HepG2 (cell line): ENCODE data around the gene MAPKAPK3. TPM values are rescaled to one million over a fixed set of nuclear protein-coding genes. Genes with fewer than 3 reads are reported as not detected.
A peak's percentile ranks its signal among the peaks of the same experiment; 100 is the strongest.

Experiments used
- CBX5 ChIP-seq: sonication (generic); formaldehyde crosslinking; IDR thresholded peaks from 2 replicates; pipeline ENCODE4 v1.4.0; 2020; ENCODE audit warnings: missing genetic modification reagents, borderline replicate concordance
- CREB1 ChIP-seq, 2 experiments: fragments of 450-650 bp in 1 of 2; IDR thresholded peaks; 2 replicates each; pipeline ENCODE4 v1.6.1; 2016 to 2017; ENCODE audit warnings: control low read depth in 1 of 2, mild to moderate bottlenecking in 1 of 2, missing compliant biosample characterization in 1 of 2, missing genetic modification characterization in 1 of 2
- DNMT3B ChIP-seq: conservative IDR thresholded peaks from 2 replicates; pipeline ENCODE4 v1.6.1; 2016; ENCODE audit warnings: missing biosample characterization, control low read depth
- FIP1L1 ChIP-seq: fragments of 200-400 bp; formaldehyde crosslinking; IDR thresholded peaks from 2 replicates; pipeline ENCODE4 v1.6.1; 2018; ENCODE audit warnings: low read depth, mild to moderate bottlenecking, low read length, moderate library complexity, borderline replicate concordance; ENCODE audit not compliant: insufficient read depth
- FOXP1 ChIP-seq, 2 experiments: fragments of 450-650 bp in 1 of 2; IDR thresholded peaks; 2 replicates each; pipeline ENCODE4 v1.6.1; 2017 to 2018; ENCODE audit warnings: antibody characterized with exemption in 1 of 2
- HDAC2 ChIP-seq: sonication (generic); formaldehyde crosslinking; IDR thresholded peaks from 2 replicates; pipeline ENCODE4 v1.4.0; 2020; ENCODE audit warnings: missing genetic modification reagents
- IRF2 ChIP-seq: IDR thresholded peaks from 2 replicates; pipeline ENCODE4 v1.6.1; 2018; ENCODE audit warnings: missing genetic modification reagents, missing compliant biosample characterization
- KDM5A ChIP-seq: fragments of 200-600 bp; sonication (generic); IDR thresholded peaks from 2 replicates; pipeline ENCODE4 v1.7.0; 2018; ENCODE audit warnings: antibody characterized with exemption, mild to moderate bottlenecking, low read length, borderline replicate concordance
- NFYB ChIP-seq: sonication (generic); formaldehyde crosslinking; IDR thresholded peaks from 2 replicates; pipeline ENCODE4 v1.4.0; 2020; ENCODE audit warnings: missing genetic modification reagents
- NR1H2 ChIP-seq: sonication (generic); formaldehyde crosslinking; IDR thresholded peaks from 2 replicates; pipeline ENCODE4 v1.8.1; 2022; ENCODE audit warnings: low read depth, missing genetic modification reagents, borderline replicate concordance
- PHF20 ChIP-seq: sonication (generic); formaldehyde crosslinking; IDR thresholded peaks from 2 replicates; pipeline ENCODE4 v1.5.0; 2020; ENCODE audit warnings: mild to moderate bottlenecking, missing genetic modification reagents
- THAP9 ChIP-seq: sonication (generic); formaldehyde crosslinking; IDR thresholded peaks from 2 replicates; pipeline ENCODE4; 2020; ENCODE audit warnings: missing genetic modification reagents, mild to moderate bottlenecking, borderline replicate concordance
- ZBTB8A ChIP-seq: sonication (generic); formaldehyde crosslinking; IDR thresholded peaks from 2 replicates; pipeline ENCODE4 v1.4.0; 2020; ENCODE audit warnings: mild to moderate bottlenecking, low read depth, missing genetic modification reagents, borderline replicate concordance
- ZMAT3 ChIP-seq: sonication (generic); formaldehyde crosslinking; conservative IDR thresholded peaks from 2 replicates; pipeline ENCODE4 v1.7.0; 2021; ENCODE audit warnings: missing genetic modification reagents
- ZNF879 ChIP-seq: sonication (generic); formaldehyde crosslinking; IDR thresholded peaks from 2 replicates; pipeline ENCODE4 v1.8.1; 2023; ENCODE audit warnings: missing genetic modification reagents
- ZNF891 ChIP-seq: sonication (generic); formaldehyde crosslinking; IDR thresholded peaks from 2 replicates; pipeline ENCODE4 v1.5.0; 2020; ENCODE audit warnings: mild to moderate bottlenecking, missing genetic modification reagents
- polyA plus RNA-seq, 8 experiments: library from polyadenylated mRNA; depleted of rRNA in 3 of 8; stranded (reverse) in 7 of 8; unstranded in 1 of 8; fragments of >200 nt; fragmentation: Illumina TruSeq in 4 of 8; extraction: Trizol in 4 of 8; gene quantifications; 2 replicates each; pipeline versions ENCODE4 v1.2.1 to v1.2.3, GENCODE V29; 2011 to 2016; ENCODE audit warnings: low read depth in 4 of 8, missing spikeins in 1 of 8, mixed read lengths in 1 of 8; ENCODE audit not compliant: insufficient read depth in 1 of 8
- total RNA-seq, 5 experiments: library from RNA; depleted of rRNA; stranded (reverse); fragments of >200 nt; fragmentation: Illumina TruSeq; extraction: Trizol; gene quantifications; 2 replicates each; pipeline ENCODE4 v1.2.3, GENCODE V29; 2016; ENCODE audit warnings: low read depth in 1 of 5
- TF ChIP-seq, protein P1 (sequence below): sonication (generic); formaldehyde crosslinking; IDR thresholded peaks from 2 replicates; pipeline ENCODE4 v1.8.0; 2022; ENCODE audit warnings: mild to moderate bottlenecking, missing genetic modification reagents
- TF ChIP-seq, protein P2 (sequence below): IDR thresholded peaks from 2 replicates; pipeline ENCODE4 v1.6.1; 2016; ENCODE audit warnings: missing genetic modification reagents, missing compliant biosample characterization
- TF ChIP-seq, protein P3 (sequence below): sonication (generic); formaldehyde crosslinking; IDR thresholded peaks from 2 replicates; pipeline ENCODE4 v1.5.1; 2020; ENCODE audit warnings: missing genetic modification reagents, mild to moderate bottlenecking, borderline replicate concordance
- TF ChIP-seq, protein P4 (sequence below): sonication (generic); formaldehyde crosslinking; IDR thresholded peaks from 2 replicates; pipeline ENCODE4 v1.5.0; 2020; ENCODE audit warnings: mild to moderate bottlenecking, missing genetic modification reagents
- TF ChIP-seq, protein P5 (sequence below), 2 experiments: sonication (generic) in 1 of 2; formaldehyde crosslinking in 1 of 2; IDR thresholded peaks; 2 replicates each; pipeline versions ENCODE4 v1.4.0 to v1.6.1; 2018 to 2020; ENCODE audit warnings: missing genetic modification reagents in 2 of 2, borderline replicate concordance in 1 of 2, low read depth in 1 of 2, mild to moderate bottlenecking in 1 of 2, missing biosample characterization in 1 of 2

Gene MAPKAPK3
- total and polyA plus RNA-seq, 2 of the 13 experiments (the other 11 are each of a cell fraction or from before 2014, with no cell fraction given): 39.9 to 41.2 TPM

DNA sequence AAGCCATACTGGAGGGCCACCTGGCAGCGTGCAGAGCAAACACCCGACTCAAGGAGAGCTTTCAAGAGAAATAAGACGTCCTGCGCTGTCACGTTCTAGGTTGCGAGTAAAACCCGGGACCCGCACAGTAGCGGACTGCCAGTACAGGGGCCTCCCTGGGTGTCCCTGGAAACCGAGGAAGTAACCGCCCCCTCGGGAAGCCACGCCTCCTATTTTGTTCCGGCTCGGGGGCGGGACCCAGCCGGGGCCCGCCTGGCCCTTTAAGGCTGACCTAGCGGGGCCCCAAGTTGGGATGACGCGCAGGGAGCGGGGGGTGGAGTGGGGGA is 218 bp upstream of the MAPKAPK3 start (continued):
- TF ChIP-seq HDAC2 (CRISPR knock-in tag) (no peak; the same call in 1 of the 2 replicates), NFYB (CRISPR knock-in tag) (no peak), ZMAT3 (CRISPR knock-in tag) (0 out of 2 replicates have a peak, but pooled peaks have one; percentile 3), THAP9 (CRISPR knock-in tag) (no peak), ZBTB8A (CRISPR knock-in tag) (no peak), DNMT3B (0 out of 2 replicates have a peak, but pooled peaks have one; percentile 1), ZNF879 (no peak), PHF20 (CRISPR knock-in tag) (peak; percentile 28; the same call in 1 of the 2 replicates), CREB1 (IDR thresholded peaks at IDR 0.05) (no peak), CREB1 (CRISPR knock-in tag; IDR thresholded peaks at IDR 0.05) (peak; percentile 77), IRF2 (CRISPR knock-in tag) (no peak), FIP1L1 (no peak), FOXP1 (IDR thresholded peaks at IDR 0.05) (no peak), FOXP1 (CRISPR knock-in tag; IDR thresholded peaks at IDR 0.05) (no peak), CBX5 (CRISPR knock-in tag) (no peak), NR1H2 (no peak), KDM5A (no peak), ZNF891 (CRISPR knock-in tag) (no peak)
- TF ChIP-seq, protein P1, sequence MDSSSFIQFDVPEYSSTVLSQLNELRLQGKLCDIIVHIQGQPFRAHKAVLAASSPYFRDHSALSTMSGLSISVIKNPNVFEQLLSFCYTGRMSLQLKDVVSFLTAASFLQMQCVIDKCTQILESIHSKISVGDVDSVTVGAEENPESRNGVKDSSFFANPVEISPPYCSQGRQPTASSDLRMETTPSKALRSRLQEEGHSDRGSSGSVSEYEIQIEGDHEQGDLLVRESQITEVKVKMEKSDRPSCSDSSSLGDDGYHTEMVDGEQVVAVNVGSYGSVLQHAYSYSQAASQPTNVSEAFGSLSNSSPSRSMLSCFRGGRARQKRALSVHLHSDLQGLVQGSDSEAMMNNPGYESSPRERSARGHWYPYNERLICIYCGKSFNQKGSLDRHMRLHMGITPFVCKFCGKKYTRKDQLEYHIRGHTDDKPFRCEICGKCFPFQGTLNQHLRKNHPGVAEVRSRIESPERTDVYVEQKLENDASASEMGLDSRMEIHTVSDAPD: no peak
- TF ChIP-seq, protein P2, sequence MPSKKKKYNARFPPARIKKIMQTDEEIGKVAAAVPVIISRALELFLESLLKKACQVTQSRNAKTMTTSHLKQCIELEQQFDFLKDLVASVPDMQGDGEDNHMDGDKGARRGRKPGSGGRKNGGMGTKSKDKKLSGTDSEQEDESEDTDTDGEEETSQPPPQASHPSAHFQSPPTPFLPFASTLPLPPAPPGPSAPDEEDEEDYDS (CRISPR knock-in tag): no peak
- TF ChIP-seq, protein P3, sequence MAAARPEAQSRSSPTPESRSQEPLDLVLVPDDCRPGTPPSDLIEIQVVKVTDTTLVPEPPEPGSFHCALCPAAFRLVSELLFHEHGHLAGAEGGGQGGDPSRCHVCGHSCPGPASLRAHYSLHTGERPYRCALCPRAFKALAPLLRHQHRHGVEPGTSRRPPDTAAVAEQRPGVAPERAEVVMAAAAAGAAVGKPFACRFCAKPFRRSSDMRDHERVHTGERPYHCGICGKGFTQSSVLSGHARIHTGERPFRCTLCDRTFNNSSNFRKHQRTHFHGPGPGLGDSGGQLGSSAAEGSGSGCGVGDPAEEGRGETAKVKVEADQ (CRISPR knock-in tag): no peak
- TF ChIP-seq, protein P4, sequence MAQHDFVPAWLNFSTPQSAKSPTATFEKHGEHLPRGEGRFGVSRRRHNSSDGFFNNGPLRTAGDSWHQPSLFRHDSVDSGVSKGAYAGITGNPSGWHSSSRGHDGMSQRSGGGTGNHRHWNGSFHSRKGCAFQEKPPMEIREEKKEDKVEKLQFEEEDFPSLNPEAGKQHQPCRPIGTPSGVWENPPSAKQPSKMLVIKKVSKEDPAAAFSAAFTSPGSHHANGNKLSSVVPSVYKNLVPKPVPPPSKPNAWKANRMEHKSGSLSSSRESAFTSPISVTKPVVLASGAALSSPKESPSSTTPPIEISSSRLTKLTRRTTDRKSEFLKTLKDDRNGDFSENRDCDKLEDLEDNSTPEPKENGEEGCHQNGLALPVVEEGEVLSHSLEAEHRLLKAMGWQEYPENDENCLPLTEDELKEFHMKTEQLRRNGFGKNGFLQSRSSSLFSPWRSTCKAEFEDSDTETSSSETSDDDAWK (CRISPR knock-in tag): no peak
- TF ChIP-seq, protein P5, sequence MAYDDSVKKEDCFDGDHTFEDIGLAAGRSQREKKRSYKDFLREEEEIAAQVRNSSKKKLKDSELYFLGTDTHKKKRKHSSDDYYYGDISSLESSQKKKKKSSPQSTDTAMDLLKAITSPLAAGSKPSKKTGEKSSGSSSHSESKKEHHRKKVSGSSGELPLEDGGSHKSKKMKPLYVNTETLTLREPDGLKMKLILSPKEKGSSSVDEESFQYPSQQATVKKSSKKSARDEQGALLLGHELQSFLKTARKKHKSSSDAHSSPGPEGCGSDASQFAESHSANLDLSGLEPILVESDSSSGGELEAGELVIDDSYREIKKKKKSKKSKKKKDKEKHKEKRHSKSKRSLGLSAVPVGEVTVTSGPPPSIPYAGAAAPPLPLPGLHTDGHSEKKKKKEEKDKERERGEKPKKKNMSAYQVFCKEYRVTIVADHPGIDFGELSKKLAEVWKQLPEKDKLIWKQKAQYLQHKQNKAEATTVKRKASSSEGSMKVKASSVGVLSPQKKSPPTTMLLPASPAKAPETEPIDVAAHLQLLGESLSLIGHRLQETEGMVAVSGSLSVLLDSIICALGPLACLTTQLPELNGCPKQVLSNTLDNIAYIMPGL (CRISPR knock-in tag; IDR thresholded peaks at IDR 0.05; ENCODE audit: borderline replicate concordance in 1 of 2, low read depth in 1 of 2): no peak; a peak in 1 of 4 replicates
